IMR-90 (cell line): ENCODE results near the gene SDK1. TPM values are rescaled to one million over a fixed set of nuclear protein-coding genes. Genes with fewer than 3 reads are reported as not detected.

Source experiments
- ATAC-seq: fragments of 200-7000 bp; cut with Tn5 transposase; 2 replicates; pipeline ENCODE4 v1.9.1; 2020; ENCODE audit warnings: low read depth, mild to moderate bottlenecking, moderate library complexity
- BruUV-seq: library from RNA; stranded (reverse); fragments of 400-500 nt; replicated peaks from 2 replicates; lab custom pipeline; 2021; lab: Mats Ljungman, UMichigan
- CTCF ChIA-PET: fragments of 300-600 bp; formaldehyde crosslinking; extraction: SDS; loops from one replicate; lab custom pipeline; 2021; ENCODE audit warnings: antibody characterized with exemption; lab: Yijun Ruan, JAX
- POLR2A ChIA-PET: fragments of 300-600 bp; sonication (Branson Sonifier 250); formaldehyde crosslinking; loops from one replicate; lab custom pipeline; 2022; ENCODE audit warnings: antibody characterized with exemption; ENCODE audit not compliant: unreplicated experiment; lab: Charles Lee
- DNase-seq: peaks from one replicate; pipeline ENCODE4 v3.0.0; 2013
- H2AFZ ChIP-seq: replicated peaks from 2 replicates; pipeline ENCODE3; 2013; ENCODE audit warnings: low read length, mild to moderate bottlenecking; ENCODE audit not compliant: poor library complexity
- H2AK5ac ChIP-seq: 2 replicates; pipeline ENCODE4 v1.6.1; 2013; ENCODE audit warnings: low read depth, low read length, inconsistent platforms
- H2AK9ac ChIP-seq: replicated peaks from 2 replicates; pipeline ENCODE3; 2013; ENCODE audit warnings: mild to moderate bottlenecking, low read depth, low read length, moderate library complexity; ENCODE audit not compliant: poor library complexity
- H2BK120ac ChIP-seq: 2 replicates; pipeline ENCODE4 v1.6.1; 2013; ENCODE audit warnings: low read depth, low read length, inconsistent platforms
- H2BK15ac ChIP-seq: 3 replicates; pipeline ENCODE4 v1.6.1; 2013; ENCODE audit warnings: low read depth, low read length, inconsistent platforms
- H2BK20ac ChIP-seq: 2 replicates; pipeline ENCODE4 v1.6.1; 2013; ENCODE audit warnings: low read depth, mild to moderate bottlenecking, inconsistent platforms, low read length, moderate library complexity
- H2BK5ac ChIP-seq: 2 replicates; pipeline ENCODE4 v1.6.1; 2013; ENCODE audit warnings: mild to moderate bottlenecking, low read depth, low read length, inconsistent platforms; ENCODE audit not compliant: poor library complexity, severe bottlenecking
- H3K14ac ChIP-seq: replicated peaks from 2 replicates; pipeline ENCODE4 v1.6.1; 2013; ENCODE audit warnings: low read depth, low read length, inconsistent platforms
- H3K18ac ChIP-seq: 2 replicates; pipeline ENCODE4 v1.6.1; 2013; ENCODE audit warnings: low read depth, low read length, control low read depth
- H3K23ac ChIP-seq: 2 replicates; pipeline ENCODE4 v1.6.1; 2013; ENCODE audit warnings: low read depth, low read length, inconsistent platforms
- H3K27ac ChIP-seq: 2 replicates; pipeline ENCODE4 v1.5.1; 2013; ENCODE audit warnings: mild to moderate bottlenecking, control low read depth, low read length; ENCODE audit not compliant: insufficient read depth
- H3K27me3 ChIP-seq: 2 replicates; pipeline ENCODE4 v1.6.1; 2013; ENCODE audit warnings: low read length; ENCODE audit not compliant: control insufficient read depth, insufficient read depth
- H3K36me3 ChIP-seq: 2 replicates; pipeline ENCODE4 v1.6.1; 2013; ENCODE audit warnings: low read length, mixed read lengths; ENCODE audit not compliant: control insufficient read depth, insufficient read depth
- H3K4ac ChIP-seq: 2 replicates; pipeline ENCODE4 v1.6.1; 2013; ENCODE audit warnings: low read depth, low read length, inconsistent platforms
- H3K4me1 ChIP-seq: 2 replicates; pipeline ENCODE4 v1.6.1; 2013; ENCODE audit warnings: low read length, mixed read lengths; ENCODE audit not compliant: control insufficient read depth, insufficient read depth
- H3K4me2 ChIP-seq: 2 replicates; pipeline ENCODE4 v1.6.1; 2013; ENCODE audit warnings: low read depth, mild to moderate bottlenecking, control low read depth, low read length, moderate library complexity
- H3K4me3 ChIP-seq: 2 replicates; pipeline ENCODE4 v1.5.1; 2013; ENCODE audit warnings: low read depth, mild to moderate bottlenecking, control low read depth, low read length, moderate library complexity; ENCODE audit not compliant: insufficient read depth
- H3K56ac ChIP-seq: 2 replicates; pipeline ENCODE4 v1.6.1; 2013; ENCODE audit warnings: low read length, inconsistent platforms; ENCODE audit not compliant: insufficient read depth; ENCODE audit errors: extremely low read depth
- H3K79me1 ChIP-seq, 2 experiments: 2 replicates each; pipeline ENCODE4 v1.6.1; 2013; ENCODE audit warnings: low read length in 2 of 2, inconsistent platforms in 1 of 2, low read depth in 1 of 2
- H3K9ac ChIP-seq: 2 replicates; pipeline ENCODE4 v1.6.1; 2013; ENCODE audit warnings: low read depth, low read length, control low read depth
- H3K9me1 ChIP-seq: 2 replicates; pipeline ENCODE4 v1.6.1; 2013; ENCODE audit warnings: low read length, inconsistent platforms; ENCODE audit not compliant: insufficient read depth
- H3K9me3 ChIP-seq: 2 replicates; pipeline ENCODE4 v1.6.1; 2013; ENCODE audit warnings: low read length; ENCODE audit not compliant: control insufficient read depth, insufficient read depth
- H4K20me1 ChIP-seq: 2 replicates; pipeline ENCODE4 v1.6.1; 2013; ENCODE audit warnings: low read length, inconsistent platforms; ENCODE audit not compliant: insufficient read depth
- H4K5ac ChIP-seq: 2 replicates; pipeline ENCODE4 v1.6.1; 2013; ENCODE audit warnings: mild to moderate bottlenecking, low read depth, low read length, control low read depth
- H4K8ac ChIP-seq, 2 experiments: 2 replicates each; pipeline ENCODE4 v1.6.1; 2013; ENCODE audit warnings: low read depth in 2 of 2, low read length in 2 of 2, control low read depth in 1 of 2, inconsistent platforms in 1 of 2
- H4K91ac ChIP-seq: 2 replicates; pipeline ENCODE4 v1.6.1; 2013; ENCODE audit warnings: low read depth, low read length, inconsistent platforms; ENCODE audit not compliant: insufficient read depth
- BHLHE40 ChIP-seq: fragments of 150-350 bp; IDR thresholded peaks from 2 replicates; pipeline ENCODE4 v1.6.1; 2016; ENCODE audit warnings: mild to moderate bottlenecking, low read depth, low read length
- CHD1 ChIP-seq: IDR thresholded peaks from 2 replicates; pipeline ENCODE4 v1.6.1; 2012; ENCODE audit warnings: low read depth, low read length, improper control_type of control experiment
- ELK1 ChIP-seq: fragments of 150-350 bp; IDR thresholded peaks from 2 replicates; pipeline ENCODE4 v1.6.1; 2016; ENCODE audit warnings: low read depth, mild to moderate bottlenecking, low read length, moderate library complexity, borderline replicate concordance
- RAD21 ChIP-seq: IDR thresholded peaks from 2 replicates; pipeline ENCODE4 v1.6.1; 2012; ENCODE audit warnings: low read length, improper control_type of control experiment
- RFX5 ChIP-seq: IDR thresholded peaks from 2 replicates; pipeline ENCODE4 v1.8.0; 2012; ENCODE audit warnings: low read depth, mild to moderate bottlenecking, low read length, moderate library complexity
- SMC3 ChIP-seq: fragments of 150-350 bp; IDR thresholded peaks from 2 replicates; pipeline ENCODE4 v1.6.1; 2016; ENCODE audit warnings: low read depth, mild to moderate bottlenecking, antibody characterized with exemption, low read length, moderate library complexity
- WGBS, 2 experiments: methylation state at CpG; one replicate each; pipeline versions ENCODE4 v1.1.5 to v1.1.7; 2013; ENCODE audit warnings: missing lambda C conversion rate in 2 of 2; ENCODE audit not compliant: insufficient read length in 1 of 2; ENCODE audit errors: extremely low coverage in 2 of 2; 5-methylcytosine and 5-hydroxymethylcytosine counted together
- dilution Hi-C: fragments of 300-500 bp; cut with HindIII; formaldehyde crosslinking; loops from one replicate; pipeline ENCODE4 v1.14.3; 2018; ENCODE audit warnings: low sequenced_read_pairs; ENCODE audit not compliant: unreplicated experiment
- in situ Hi-C: fragments of 300-500 bp; cut with MboI; formaldehyde crosslinking; loops from 3 replicates; pipeline ENCODE4 v1.14.3; 2019; ENCODE audit warnings: low sequenced_read_pairs, inconsistent platforms, mixed read lengths
- intact Hi-C: fragments of 100-400 bp; cut with micrococcal nuclease; formaldehyde crosslinking; loops from 2 replicates; pipeline ENCODE4 v1.10.0; 2022
- polyA plus RNA-seq, 3 experiments: library from polyadenylated mRNA; depleted of rRNA; stranded (reverse); fragments of >200 nt; gene quantifications; 2 replicates each; pipeline ENCODE4 v1.2.3, GENCODE V29; 2012; ENCODE audit warnings: low replicate concordance in 1 of 3
- total RNA-seq: library from RNA; depleted of rRNA; stranded (reverse); fragments of >200 nt; gene quantifications from 2 replicates; pipeline ENCODE4 v1.2.3, GENCODE V29; 2012

The SDK1 gene
- total and polyA plus RNA-seq, 2 of the 4 experiments (the other 2 are of a cell fraction) = 1.5 to 1.6 TPM

- no peak overlapping the region for H2BK120ac ChIP-seq
- no peaks in the 10 kb centered on the region for H3K27me3 ChIP-seq
- H3K4me3 ChIP-seq = no peak overlapping the region
- H4K91ac ChIP-seq = no peak overlapping the region
- no TSS peak for BruUV-seq
- WGBS, 2 experiments = 49% methylated on average over 4 of the region's 11 CpGs; no CpG with 5 or more reads in 1 of the 2 experiments
- H3K23ac ChIP-seq = no peak overlapping the region
- no peaks in the 10 kb centered on the region for H3K4me1 ChIP-seq
- dilution Hi-C loops = no loop called here
- no peak overlapping the region for H2AK5ac ChIP-seq
- H2BK5ac ChIP-seq = no peak overlapping the region
- no peak overlapping the region for H2BK15ac ChIP-seq
- no peak overlapping the region for H4K8ac ChIP-seq
- H4K5ac ChIP-seq = no peak overlapping the region; the same call in 1 of the 2 replicates
- H4K20me1 ChIP-seq = no peaks in the 10 kb centered on the region
- H3K9me3 ChIP-seq = peaks cover 7% of the 10 kb centered on the region; the same call in 1 of the 2 replicates
- H3K4ac ChIP-seq = no peak overlapping the region
- H2AFZ ChIP-seq = no peak overlapping the region
- no peaks in the 10 kb centered on the region for H3K79me1 ChIP-seq
- CTCF ChIA-PET = no interaction called here
- no peak overlapping the region for H3K56ac ChIP-seq
- H3K14ac ChIP-seq = no peak overlapping the region
- no peak overlapping the region; the same call in 1 of the 2 replicates for H3K18ac ChIP-seq
- ATAC-seq (no peak), DNase-seq (no peak)
- no peak overlapping the region for H2AK9ac ChIP-seq
- TF ChIP-seq RFX5 (no peak), CHD1 (no peak), SMC3 (no peak), ELK1 (no peak), BHLHE40 (no peak), RAD21 (no peak)
- intact Hi-C loops = no loop called here
- H3K9me1 ChIP-seq = no peaks in the 10 kb centered on the region
- H3K36me3 ChIP-seq = no peaks in the 10 kb centered on the region
- POLR2A ChIA-PET = no interaction called here
- no peak overlapping the region for H2BK20ac ChIP-seq
- H3K27ac ChIP-seq = peak overlapping the region; percentile 17; the same call in 1 of the 2 replicates
- H3K9ac ChIP-seq = no peak overlapping the region
- no peak overlapping the region for H3K4me2 ChIP-seq
- in situ Hi-C loops = no loop called here
These were observed 705.6 kb downstream of the SDK1 start for GRCh38 chr7:4006687-4007086.
